Measurements from ENCODE around the gene DOCK1. TPM values are rescaled to one million over a fixed set of nuclear protein-coding genes. Genes with fewer than 3 reads are reported as not detected.

DOCK1 gene
- total and polyA plus RNA-seq, 2 donors (not counting 1 experiment from before 2014, with no cell fraction given), result 20.5 to 91.0 TPM

GRCh38 chr10:127325506-127325905 lies 420.3 kb downstream of the DOCK1 start:
- H3K4me2 ChIP-seq (ENCODE audit: extremely low read depth, insufficient read depth, low read length), result no peak overlapping the region
- TF ChIP-seq CTCF (conservative IDR thresholded peaks at IDR 0.05 in 1 of 2, IDR thresholded peaks at IDR 0.05 in 1 of 2; ENCODE audit: low read depth in 1 of 2, low read length in 2 of 2) (no peak), EZH2 (IDR thresholded peaks at IDR 0.05; ENCODE audit: low read length, missing control alignments) (no peak)
- DNase-seq (ENCODE audit: low read depth in 2 of 2), result no peak

GRCh38 chr10:127326883-127327282 lies 421.7 kb downstream of the DOCK1 start:
- H3K9ac ChIP-seq (ENCODE audit: insufficient read depth, low read length), result no peak overlapping the region
- no peak overlapping the region for H3K4me2 ChIP-seq (ENCODE audit: extremely low read depth, insufficient read depth, low read length)
- TF ChIP-seq EZH2 (IDR thresholded peaks at IDR 0.05; ENCODE audit: low read length, missing control alignments) (no peak), CTCF (conservative IDR thresholded peaks at IDR 0.05 in 1 of 2, IDR thresholded peaks at IDR 0.05 in 1 of 2; ENCODE audit: low read depth in 1 of 2, low read length in 2 of 2) (no peak)
- H3K36me3 ChIP-seq (ENCODE audit: control insufficient read depth, insufficient read depth, low read length), result no peaks in the 10 kb centered on the region
- H4K20me1 ChIP-seq (ENCODE audit: control insufficient read depth, extremely low read depth, insufficient read depth, low read length), result no peaks in the 10 kb centered on the region
- no peak for DNase-seq (ENCODE audit: low read depth in 2 of 2)
- no peak overlapping the region for H3K4me3 ChIP-seq (replicated peaks in 1 of 4; ENCODE audit: control extremely low read depth in 1 of 4, insufficient read depth in 1 of 4, low read depth in 3 of 4, low read length in 4 of 4)
- H3K4me1 ChIP-seq (ENCODE audit: control insufficient read depth, extremely low read depth, insufficient read depth, low read length), result no peaks in the 10 kb centered on the region
- no peaks in the 10 kb centered on the region for H3K27me3 ChIP-seq (ENCODE audit: control insufficient read depth, insufficient read depth, low read length)
- no peaks in the 10 kb centered on the region for H3K9me3 ChIP-seq (ENCODE audit: control insufficient read depth, insufficient read depth, low read depth, low read length)
- H3K79me2 ChIP-seq (ENCODE audit: control insufficient read depth, insufficient read depth, low read length), result no peaks in the 10 kb centered on the region
- no peak overlapping the region for H2AFZ ChIP-seq (ENCODE audit: low read length)
- no peak overlapping the region for H3K27ac ChIP-seq (ENCODE audit: insufficient read depth, low read length)

More at GRCh38 chr10:127325506-127325905, 420.3 kb downstream of the DOCK1 start:
- Histone ChIP-seq H3K4me1 (ENCODE audit: control insufficient read depth, extremely low read depth, insufficient read depth, low read length) (no peaks in the 10 kb centered on the region), H3K36me3 (ENCODE audit: control insufficient read depth, insufficient read depth, low read length) (no peaks in the 10 kb centered on the region), H3K79me2 (ENCODE audit: control insufficient read depth, insufficient read depth, low read length) (no peaks in the 10 kb centered on the region), H3K4me3 (replicated peaks in 1 of 4; ENCODE audit: control extremely low read depth in 1 of 4, insufficient read depth in 1 of 4, low read depth in 3 of 4, low read length in 4 of 4) (no peak overlapping the region), H3K9ac (ENCODE audit: insufficient read depth, low read length) (no peak overlapping the region), H4K20me1 (ENCODE audit: control insufficient read depth, extremely low read depth, insufficient read depth, low read length) (no peaks in the 10 kb centered on the region), H3K27me3 (ENCODE audit: control insufficient read depth, insufficient read depth, low read length) (no peaks in the 10 kb centered on the region), H2AFZ (ENCODE audit: low read length) (no peak overlapping the region), H3K27ac (ENCODE audit: insufficient read depth, low read length) (no peak overlapping the region), H3K9me3 (ENCODE audit: control insufficient read depth, insufficient read depth, low read depth, low read length) (no peaks in the 10 kb centered on the region)

- TF ChIP-seq EZH2 (IDR thresholded peaks at IDR 0.05; ENCODE audit: low read length, missing control alignments) (no peak), CTCF (conservative IDR thresholded peaks at IDR 0.05 in 1 of 2, IDR thresholded peaks at IDR 0.05 in 1 of 2; ENCODE audit: low read depth in 1 of 2, low read length in 2 of 2) (no peak)
- Histone ChIP-seq H3K4me1 (ENCODE audit: control insufficient read depth, extremely low read depth, insufficient read depth, low read length) (no peaks in the 10 kb centered on the region), H4K20me1 (ENCODE audit: control insufficient read depth, extremely low read depth, insufficient read depth, low read length) (no peaks in the 10 kb centered on the region), H3K9me3 (ENCODE audit: control insufficient read depth, insufficient read depth, low read depth, low read length) (no peaks in the 10 kb centered on the region), H3K9ac (ENCODE audit: insufficient read depth, low read length) (no peak overlapping the region), H3K4me3 (replicated peaks in 1 of 4; ENCODE audit: control extremely low read depth in 1 of 4, insufficient read depth in 1 of 4, low read depth in 3 of 4, low read length in 4 of 4) (no peak overlapping the region), H3K36me3 (ENCODE audit: control insufficient read depth, insufficient read depth, low read length) (no peaks in the 10 kb centered on the region), H3K4me2 (ENCODE audit: extremely low read depth, insufficient read depth, low read length) (no peak overlapping the region), H3K27me3 (ENCODE audit: control insufficient read depth, insufficient read depth, low read length) (no peaks in the 10 kb centered on the region), H3K79me2 (ENCODE audit: control insufficient read depth, insufficient read depth, low read length) (no peaks in the 10 kb centered on the region), H3K27ac (ENCODE audit: insufficient read depth, low read length) (no peak overlapping the region), H2AFZ (ENCODE audit: low read length) (no peak overlapping the region)
- DNase-seq (ENCODE audit: low read depth in 2 of 2), result no peak
Observed at GRCh38 chr10:127331696-127332095, 426.5 kb downstream of the DOCK1 start.

Data from fibroblast of lung (primary cell).